SH-SY5Y (cell line): ENCODE data around the gene MMP2.

ENCODE experiments used
- GATA2 ChIP-seq: IDR thresholded peaks from 2 replicates; pipeline ENCODE4 v1.6.1; 2011; ENCODE audit warnings: mild to moderate bottlenecking, low read depth, low read length
- GATA3 ChIP-seq: IDR thresholded peaks from 2 replicates; pipeline ENCODE4 v1.6.1; 2011; ENCODE audit warnings: low read depth, mild to moderate bottlenecking, low read length, moderate library complexity

GRCh38 chr16:55489119-55489955 lies 10.3 kb downstream of the MMP2 start:
- TF ChIP-seq GATA3: no peak
- no peak for TF ChIP-seq GATA2
